ENCODE results near the gene TBC1D10A. TPM values are rescaled to one million over a fixed set of nuclear protein-coding genes. Genes with fewer than 3 reads are reported as not detected.

Gene TBC1D10A
- total RNA-seq, 2 experiments from 2014 or later, result 38.9 to 41.8 TPM

DNA sequence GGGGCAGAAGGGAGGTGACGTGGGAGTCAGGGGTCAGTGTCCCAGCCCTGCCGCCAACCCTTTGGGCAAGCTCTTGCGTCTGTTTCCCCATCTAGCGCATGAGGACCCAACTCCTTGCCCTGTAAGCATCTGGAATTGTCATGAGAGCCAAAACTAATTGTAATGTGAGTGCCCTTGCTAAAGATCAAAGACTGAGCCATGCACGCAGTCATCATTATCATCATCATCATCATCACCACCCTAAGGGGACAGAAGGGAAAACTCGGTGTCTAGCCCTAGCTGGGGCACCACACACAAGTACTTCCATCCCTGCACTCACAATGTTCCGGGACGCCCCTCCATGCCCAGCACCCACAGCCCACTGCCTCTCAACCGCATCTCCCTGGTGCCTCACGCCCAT lies 82.7 kb downstream of the TBC1D10A start:
- peaks cover 53% of the 10 kb centered on the region for H3K4me1 ChIP-seq (ENCODE audit: insufficient read depth, low read length)
- Mint-ChIP-seq H3K4me3 (peak overlapping the region; percentile 60), H3K4me1 (ENCODE audit: low read depth) (peaks cover 42% of the 10 kb centered on the region), H3K36me3 (ENCODE audit: low read depth) (no peaks in the 10 kb centered on the region), H3K9me3 (no peaks in the 10 kb centered on the region), H3K27me3 (peaks cover 19% of the 10 kb centered on the region), H3K27ac (no peak overlapping the region)
- ChIA-PET POLR2A (no interaction called here), CTCF (no interaction called here)
- H3K36me3 ChIP-seq (ENCODE audit: insufficient read depth, low read length), result no peaks in the 10 kb centered on the region
- no peaks in the 10 kb centered on the region for H3K9me3 ChIP-seq (ENCODE audit: control insufficient read depth in 1 of 2, insufficient read depth in 1 of 2, low read length in 2 of 2)
- peaks cover 0 to 6% of the 10 kb centered on the region in 2 experiments for H3K27me3 ChIP-seq (ENCODE audit: control insufficient read depth in 1 of 2, insufficient read depth in 2 of 2, low read length in 2 of 2)
- ATAC-seq (ENCODE audit: poor library complexity) (no peak), DNase-seq (no peak)
- TF ChIP-seq CTCF (IDR thresholded peaks at IDR 0.05), result no peak
- intact Hi-C loops (cut with DNase I, micrococcal nuclease), result no loop called here
- H3K4me3 ChIP-seq (ENCODE audit: low read length), result no peak overlapping the region
- no peak overlapping the region for H3K27ac ChIP-seq (ENCODE audit: low read depth in 1 of 2, low read length in 2 of 2)

- ATAC-seq (ENCODE audit: poor library complexity), result no peak
- H3K27ac ChIP-seq (ENCODE audit: low read depth in 1 of 2, low read length in 2 of 2), result no peak overlapping the region
- Mint-ChIP-seq H3K9me3 (no peaks in the 10 kb centered on the region), H3K4me1 (ENCODE audit: low read depth) (peaks cover 40% of the 10 kb centered on the region), H3K36me3 (ENCODE audit: low read depth) (no peaks in the 10 kb centered on the region), H3K27ac (no peak overlapping the region), H3K27me3 (peaks cover 17% of the 10 kb centered on the region), H3K4me3 (peak overlapping the region; percentile 60)
- peaks cover 0 to 6% of the 10 kb centered on the region in 2 experiments for H3K27me3 ChIP-seq (ENCODE audit: control insufficient read depth in 1 of 2, insufficient read depth in 2 of 2, low read length in 2 of 2)
- CTCF ChIA-PET, result no interaction called here
- intact Hi-C loops (cut with DNase I, micrococcal nuclease), result no loop called here
- no peaks in the 10 kb centered on the region for H3K36me3 ChIP-seq (ENCODE audit: insufficient read depth, low read length)
- H3K4me3 ChIP-seq (ENCODE audit: low read length), result no peak overlapping the region
- H3K4me1 ChIP-seq (ENCODE audit: insufficient read depth, low read length), result peaks cover 50% of the 10 kb centered on the region
- POLR2A ChIA-PET, result no interaction called here
- TF ChIP-seq CTCF (IDR thresholded peaks at IDR 0.05), result no peak
- no peak for DNase-seq
- no peaks in the 10 kb centered on the region for H3K9me3 ChIP-seq (ENCODE audit: control insufficient read depth in 1 of 2, insufficient read depth in 1 of 2, low read length in 2 of 2)
These were observed 83.1 kb downstream of the TBC1D10A start for GRCh38 chr22:30243661-30244060.

Other genes starting within 250 kb of the TBC1D10A start
- not detected for gene HORMAD2, start 246.5 kb downstream of the TBC1D10A start, total RNA-seq
- under 1 TPM; 0.17 to 0.30 TPM for gene LIF, start 80.2 kb downstream of the TBC1D10A start, total RNA-seq
- 10 to 100 TPM; 13.9 to 16.7 TPM for gene OSM, start 60.1 kb downstream of the TBC1D10A start, total RNA-seq
- gene CASTOR1, start 37.4 kb downstream of the TBC1D10A start, total RNA-seq, result 1 to 10 TPM; 7.9 to 8.8 TPM
- 100 to 1,000 TPM; 335 to 388 TPM for gene SF3A1, start 30.0 kb upstream of the TBC1D10A start, total RNA-seq
- gene CCDC157, start 30.1 kb upstream of the TBC1D10A start, total RNA-seq, result 10 to 100 TPM in 1 of 2 experiments, 1 to 10 TPM in 1; 8.3 to 10.1 TPM
- 1 to 10 TPM; 4.6 to 4.9 TPM for gene RNF215, start 60.5 kb upstream of the TBC1D10A start, total RNA-seq
- gene SEC14L2, start 70.1 kb upstream of the TBC1D10A start, total RNA-seq, result 10 to 100 TPM; 74.6 to 79.8 TPM
- gene MTFP1, start 98.8 kb upstream of the TBC1D10A start, total RNA-seq, result 10 to 100 TPM; 37.2 to 38.0 TPM
- not detected for gene SEC14L3, start 145.1 kb upstream of the TBC1D10A start, total RNA-seq
- not detected for gene SEC14L4, start 178.8 kb upstream of the TBC1D10A start, total RNA-seq
- gene SEC14L6, start 219.8 kb upstream of the TBC1D10A start, total RNA-seq, result not detected
- gene GAL3ST1, start 247.7 kb upstream of the TBC1D10A start, total RNA-seq, result not detected

Data from CD4-positive, alpha-beta T cell (primary cell).